DLD1 (cell line): Measurements from ENCODE around the gene HSF5.
"Not testable (repeated sequence)": the region's sequence is repeated elsewhere in the genome, so short reads cannot be mapped to it uniquely, and the experiment has no call there.

Source experiments
- in situ Hi-C: cut with HindIII; loops from 2 replicates; pipeline ENCODE4 v1.10.0; 2017; ENCODE audit warnings: low sequenced_read_pairs

Gene HSF5

GRCh38 chr17:58484600-58484999 lies 3.6 kb downstream of the HSF5 start:
- in situ Hi-C loops, result no loop called here

GRCh38 chr17:58481798-58482197 lies 6.4 kb downstream of the HSF5 start:
- in situ Hi-C loops, result not testable (repeated sequence)

- in situ Hi-C loops, result no loop called here
Measured at GRCh38 chr17:58480090-58480489, 8.1 kb downstream of the HSF5 start.

GRCh38 chr17:58476812-58477211 lies 11.4 kb downstream of the HSF5 start:
- in situ Hi-C loops, result no loop called here

GRCh38 chr17:58475985-58476384 lies 12.2 kb downstream of the HSF5 start:
- in situ Hi-C loops, result no loop called here

GRCh38 chr17:58470356-58470755 lies 17.9 kb downstream of the HSF5 start:
- in situ Hi-C loops, result no loop called here

GRCh38 chr17:58468944-58469343 lies 19.3 kb downstream of the HSF5 start:
- in situ Hi-C loops, result no loop called here

GRCh38 chr17:58455491-58455890 lies 32.7 kb downstream of the HSF5 start:
- in situ Hi-C loops, result no loop called here

GRCh38 chr17:58452738-58453137 lies 35.5 kb downstream of the HSF5 start:
- in situ Hi-C loops, result no loop called here

- in situ Hi-C loops, result no loop called here
Measured at GRCh38 chr17:58447039-58447975, 40.9 kb downstream of the HSF5 start.

- in situ Hi-C loops, result no loop called here
Measured at GRCh38 chr17:58446086-58446485, 42.1 kb downstream of the HSF5 start.

- in situ Hi-C loops, result no loop called here
Measured at GRCh38 chr17:58436805-58437239, 51.4 kb downstream of the HSF5 start.

- in situ Hi-C loops, result no loop called here
Measured at GRCh38 chr17:58436245-58436644, 52.0 kb downstream of the HSF5 start.

- in situ Hi-C loops, result no loop called here
Measured at GRCh38 chr17:58432806-58433573, 55.2 kb downstream of the HSF5 start.

GRCh38 chr17:58427807-58428206 lies 60.4 kb downstream of the HSF5 start:
- in situ Hi-C loops, result no loop called here

GRCh38 chr17:58421711-58422110 lies 66.5 kb downstream of the HSF5 start:
- in situ Hi-C loops, result no loop called here

- in situ Hi-C loops, result no loop called here
Measured at GRCh38 chr17:58420827-58421226, 67.4 kb downstream of the HSF5 start.

GRCh38 chr17:58417300-58418092 lies 70.7 kb downstream of the HSF5 start, which contains the start of gene RNF43:
RNF43 (minus strand) TSS chr17:58417534; CDS start chr17:58415577, 1,957 bp downstream.
- in situ Hi-C loops, result no loop called here

- in situ Hi-C loops, result no loop called here
Measured at GRCh38 chr17:58416937-58417299, 71.3 kb downstream of the HSF5 start.

- in situ Hi-C loops, result no loop called here
Measured at GRCh38 chr17:58416396-58416795, 71.8 kb downstream of the HSF5 start.
